Amniotic stem cell (primary cell): ENCODE measurements around the gene NRXN3.
"Not testable (repeated sequence)": the region's sequence is repeated elsewhere in the genome, so short reads cannot be mapped to it uniquely, and the experiment has no call there.

ENCODE experiments used
- DNase-seq: peaks from one replicate; lab custom pipeline; 2025; lab: John Stamatoyannopoulos, UW

NRXN3 gene

DNA sequence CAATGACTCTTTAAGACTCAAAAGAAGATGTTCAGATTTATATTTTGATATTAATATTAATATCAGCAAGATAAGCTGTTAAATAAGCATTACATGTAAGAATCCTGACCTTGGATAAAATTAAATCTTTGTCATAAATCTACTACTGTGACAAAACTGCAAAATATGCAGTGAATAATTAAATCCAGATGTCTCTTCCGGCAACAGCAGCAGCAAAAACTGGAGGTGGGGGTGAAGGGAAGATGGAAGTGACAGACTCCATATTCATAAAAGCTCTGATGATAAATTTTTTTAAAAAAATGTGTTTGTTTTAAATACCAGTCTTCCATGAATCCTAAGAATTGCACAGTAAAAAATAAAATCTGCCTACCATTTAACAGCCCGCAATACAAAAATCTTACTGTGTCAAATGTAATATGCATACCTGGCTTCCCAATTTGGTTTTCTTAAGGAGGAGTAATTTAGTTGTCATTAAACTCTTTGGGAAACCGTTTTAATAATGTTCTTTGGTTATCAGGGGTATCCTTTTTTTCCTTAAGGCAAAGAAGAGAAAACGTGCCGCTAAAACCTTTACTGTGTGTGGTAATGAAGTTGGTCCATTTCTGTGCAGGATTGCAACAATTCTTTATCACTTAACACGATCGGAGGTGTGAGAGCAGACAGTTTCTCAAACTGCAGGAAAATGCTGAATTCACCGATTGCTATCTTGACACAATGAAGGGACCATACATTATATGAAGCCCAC lies 1562.9 kb downstream of the NRXN3 start:
- no peak for DNase-seq

GRCh38 chr14:79734151-79734550 lies 1564.0 kb downstream of the NRXN3 start:
- no peak for DNase-seq

- no peak for DNase-seq
These were observed 1564.5 kb downstream of the NRXN3 start for GRCh38 chr14:79734656-79735055.

DNA sequence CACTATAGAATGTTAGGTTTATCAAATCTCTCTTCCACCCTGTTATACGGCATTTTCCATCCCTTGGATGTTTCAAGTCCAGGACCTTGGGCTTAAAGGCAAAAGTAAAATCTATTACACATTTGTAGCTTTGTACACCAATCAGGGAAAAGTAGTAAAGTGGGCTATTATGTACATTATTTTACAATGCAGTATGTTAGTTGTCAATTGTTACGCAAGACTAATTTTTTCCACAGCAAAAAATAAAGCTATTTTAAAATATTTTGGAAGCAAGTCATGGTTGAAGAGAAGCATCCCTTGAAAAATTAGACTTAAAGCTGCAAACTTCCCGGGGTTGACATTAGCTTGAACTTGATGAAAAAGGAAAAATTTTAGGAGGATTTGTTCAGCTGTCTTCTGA lies 1564.9 kb downstream of the NRXN3 start:
- no peak for DNase-seq

GRCh38 chr14:79740066-79740601 lies 1570.0 kb downstream of the NRXN3 start:
- DNase-seq, result no peak

DNA sequence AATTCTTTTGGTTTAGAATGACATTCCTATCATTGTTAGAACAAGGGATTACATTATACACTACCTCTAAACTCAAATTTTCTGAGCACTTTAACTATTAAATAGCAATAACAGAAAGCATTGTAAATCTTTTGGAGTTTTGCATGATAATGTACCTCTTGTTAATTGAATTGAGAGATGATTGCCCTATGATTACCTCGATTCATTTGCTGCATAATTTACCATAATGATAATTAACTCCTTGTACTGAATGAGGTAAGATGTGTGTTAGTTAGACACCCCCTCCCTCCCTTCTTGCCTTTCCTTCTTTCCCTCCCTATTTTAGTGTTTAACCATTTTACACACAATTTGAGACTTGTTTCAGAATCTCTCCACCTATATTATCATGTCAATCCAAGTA lies 1572.0 kb downstream of the NRXN3 start:
- DNase-seq, result no peak

- no peak for DNase-seq
These were observed 1574.9 kb downstream of the NRXN3 start for GRCh38 chr14:79745046-79745445.

- DNase-seq, result no peak
These were observed 1578.9 kb downstream of the NRXN3 start for GRCh38 chr14:79749065-79749464.

DNA sequence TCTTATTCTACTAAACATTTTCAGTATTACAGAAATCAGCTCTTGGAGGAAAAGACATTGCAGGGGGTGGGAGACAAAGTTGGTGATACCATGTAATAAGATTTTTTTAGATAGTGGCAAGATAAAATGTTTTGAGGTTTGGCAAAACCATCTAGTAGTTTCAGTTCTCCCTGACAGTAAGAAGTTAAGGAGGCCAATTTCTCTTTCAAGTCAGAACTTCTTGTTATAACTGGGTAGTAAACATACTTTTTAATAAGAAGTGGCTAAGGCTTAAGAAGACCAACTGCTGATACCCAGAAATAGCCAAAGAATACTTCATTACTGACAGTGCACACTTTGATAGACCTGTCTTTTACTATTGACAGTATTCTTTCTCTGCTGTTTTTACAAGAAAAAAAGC lies 1588.8 kb downstream of the NRXN3 start:
- DNase-seq, result no peak

GRCh38 chr14:79764323-79764722 lies 1594.2 kb downstream of the NRXN3 start:
- no peak for DNase-seq

GRCh38 chr14:79766511-79766910 lies 1596.3 kb downstream of the NRXN3 start:
- DNase-seq, result no peak

DNA sequence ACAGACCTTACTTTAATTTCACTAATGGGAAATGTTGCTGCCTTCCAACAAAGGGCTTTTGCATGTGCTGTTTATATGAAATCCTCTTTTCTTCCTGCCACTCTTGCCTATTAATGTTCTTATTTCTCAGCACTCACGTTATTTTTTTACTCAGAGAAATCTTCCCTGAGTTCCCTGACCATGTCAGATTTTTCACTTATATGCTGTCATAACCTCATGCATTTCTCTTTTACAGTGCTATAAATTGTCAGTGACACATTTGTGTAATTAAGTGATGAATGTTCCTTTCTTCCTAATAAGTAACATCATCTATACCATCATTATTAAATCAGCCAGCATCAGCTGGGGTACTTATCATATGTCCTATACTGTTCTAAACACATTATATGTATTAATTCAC lies 1597.1 kb downstream of the NRXN3 start:
- DNase-seq, result no peak

- DNase-seq, result not testable (repeated sequence)
These were observed 1597.5 kb downstream of the NRXN3 start for GRCh38 chr14:79767721-79768120.

GRCh38 chr14:79781882-79782281 lies 1611.7 kb downstream of the NRXN3 start:
- DNase-seq, result no peak

DNA sequence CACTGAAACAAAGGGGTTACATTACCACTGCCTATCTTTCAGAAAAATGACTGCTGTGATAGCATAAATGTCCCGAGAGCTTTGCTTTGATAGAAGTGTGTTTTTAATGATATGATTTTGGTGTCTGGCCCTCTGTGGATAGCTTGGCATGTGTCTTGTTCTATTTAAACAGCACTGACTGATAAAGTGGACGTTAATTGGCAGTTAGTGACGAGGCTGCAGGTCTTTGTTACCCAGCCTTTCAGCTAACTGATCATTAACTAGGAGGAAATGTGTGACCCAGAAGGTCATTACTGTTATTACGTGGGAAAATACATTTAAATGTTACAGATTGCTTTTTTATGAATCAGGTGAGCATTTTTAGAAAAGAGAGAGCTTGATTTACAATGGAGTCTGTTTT lies 1612.9 kb downstream of the NRXN3 start:
- no peak for DNase-seq

DNA sequence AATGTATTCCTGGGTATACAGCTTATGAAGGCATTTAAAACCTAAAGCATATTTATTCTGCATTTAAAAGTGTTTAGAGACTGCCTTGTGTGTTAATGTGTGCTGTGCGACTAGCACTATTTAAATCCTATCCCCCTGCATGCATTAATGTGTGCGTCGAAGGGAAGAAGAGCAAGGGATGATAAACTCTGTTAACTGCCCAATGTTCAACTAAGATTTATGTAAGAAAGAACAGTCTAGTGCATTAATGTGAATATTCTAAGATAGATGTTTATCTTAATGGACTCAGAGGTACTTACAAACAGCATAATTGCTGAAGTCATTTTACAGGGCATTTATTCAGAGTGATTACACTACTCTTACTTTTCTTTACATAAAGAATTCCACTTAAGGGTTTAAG lies 1616.3 kb downstream of the NRXN3 start:
- DNase-seq, result no peak

- DNase-seq, result no peak
These were observed 1618.2 kb downstream of the NRXN3 start for GRCh38 chr14:79788346-79788745.

- DNase-seq, result no peak
These were observed 1621.0 kb downstream of the NRXN3 start for GRCh38 chr14:79791055-79791732.

GRCh38 chr14:79802093-79802492 lies 1631.9 kb downstream of the NRXN3 start:
- no peak for DNase-seq

GRCh38 chr14:79805636-79806035 lies 1635.5 kb downstream of the NRXN3 start:
- no peak for DNase-seq

DNA sequence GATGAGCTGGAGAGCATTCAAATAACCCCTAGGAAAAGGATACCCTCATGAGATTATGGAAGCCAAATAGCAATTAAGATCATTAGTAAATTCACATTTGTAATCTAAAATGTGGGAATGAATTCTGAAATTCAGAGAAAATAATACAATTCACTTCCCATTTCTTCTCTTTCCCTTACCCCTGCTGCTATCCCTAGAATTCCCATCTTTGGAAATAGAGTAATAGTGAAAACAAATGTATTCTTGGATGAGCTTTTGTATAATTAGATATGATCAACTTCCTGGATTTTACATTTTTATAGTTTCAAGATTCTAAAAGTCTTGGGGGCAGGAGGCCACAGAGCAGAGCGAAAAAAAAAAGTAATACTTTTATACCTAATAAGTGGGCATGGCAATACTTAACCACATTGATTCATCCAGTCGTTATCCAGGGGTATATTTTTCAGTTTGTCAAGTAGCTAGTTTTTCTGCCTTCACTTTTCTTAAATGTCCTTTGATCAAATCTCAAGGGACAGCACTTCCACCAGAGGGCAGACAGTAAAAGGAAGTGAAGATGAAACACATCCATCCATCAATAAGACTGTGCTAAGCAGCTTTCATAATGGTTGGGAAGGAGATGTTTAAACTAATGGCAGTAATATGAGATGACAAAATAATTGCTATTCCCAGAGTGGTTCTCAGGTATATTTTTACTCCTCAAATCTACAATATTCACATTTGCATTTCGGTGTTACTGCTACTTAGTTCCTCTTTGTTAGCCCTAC lies 1639.9 kb downstream of the NRXN3 start:
- DNase-seq, result no peak

- DNase-seq, result no peak
These were observed 1650.8 kb downstream of the NRXN3 start for GRCh38 chr14:79820866-79821535.
